Trophoblast cell (in vitro differentiated cells and primary cell): ENCODE results near the gene SETDB1.

ENCODE experiments used
- DNase-seq, 2 donors: peaks; one replicate each; pipeline ENCODE4 v3.0.0-alpha.2; 2016
- H2AFZ ChIP-seq: 2 replicates; pipeline ENCODE4 v1.6.1; 2013; ENCODE audit warnings: low read length, moderate library complexity, mild to moderate bottlenecking; ENCODE audit not compliant: insufficient read depth, poor library complexity
- H2AK5ac ChIP-seq: 2 replicates; pipeline ENCODE4 v1.6.1; 2013; ENCODE audit warnings: mild to moderate bottlenecking, low read length
- H2BK120ac ChIP-seq: 2 replicates; pipeline ENCODE4 v1.6.1; 2013; ENCODE audit warnings: low read length, mild to moderate bottlenecking, moderate library complexity; ENCODE audit not compliant: insufficient read depth, poor library complexity
- H2BK12ac ChIP-seq: 2 replicates; pipeline ENCODE4 v1.6.1; 2013; ENCODE audit warnings: mild to moderate bottlenecking, low read length, moderate library complexity
- H2BK5ac ChIP-seq: 2 replicates; pipeline ENCODE4 v1.6.1; 2013; ENCODE audit warnings: low read length, low read depth, moderate library complexity, mild to moderate bottlenecking; ENCODE audit not compliant: poor library complexity
- H3K14ac ChIP-seq: 2 replicates; pipeline ENCODE4 v1.6.1; 2013; ENCODE audit warnings: mild to moderate bottlenecking, low read length
- H3K18ac ChIP-seq: 2 replicates; pipeline ENCODE4 v1.6.1; 2013; ENCODE audit warnings: mild to moderate bottlenecking, low read length
- H3K23ac ChIP-seq: 2 replicates; pipeline ENCODE4 v1.6.1; 2013; ENCODE audit warnings: low read length
- H3K27ac ChIP-seq: 2 replicates; pipeline ENCODE4 v1.5.1; 2013; ENCODE audit warnings: low read depth, mild to moderate bottlenecking, inconsistent platforms, low read length, moderate library complexity
- H3K27me3 ChIP-seq: 2 replicates; pipeline ENCODE4 v1.6.1; 2013; ENCODE audit warnings: inconsistent platforms, mild to moderate bottlenecking, low read length, moderate library complexity; ENCODE audit not compliant: insufficient read depth
- H3K36me3 ChIP-seq, 2 experiments: 1 replicate in 1 of 2; 2 replicates in 1 of 2; pipeline ENCODE4 v1.6.1; 2013; ENCODE audit warnings: low read length in 2 of 2, mild to moderate bottlenecking in 2 of 2, moderate library complexity in 1 of 2; ENCODE audit not compliant: insufficient read depth in 2 of 2, control insufficient read depth in 1 of 2
- H3K4ac ChIP-seq: 2 replicates; pipeline ENCODE4 v1.6.1; 2013; ENCODE audit warnings: low read depth, mild to moderate bottlenecking, low read length, moderate library complexity
- H3K4me1 ChIP-seq, 2 experiments: 1 replicate in 1 of 2; 2 replicates in 1 of 2; pipeline ENCODE4 v1.6.1; 2013; ENCODE audit warnings: low read length in 2 of 2, mild to moderate bottlenecking in 2 of 2, moderate library complexity in 1 of 2; ENCODE audit not compliant: insufficient read depth in 2 of 2, control insufficient read depth in 1 of 2
- H3K4me2 ChIP-seq: 2 replicates; pipeline ENCODE4 v1.6.1; 2013; ENCODE audit warnings: inconsistent platforms, mild to moderate bottlenecking, low read length, moderate library complexity
- H3K4me3 ChIP-seq: 2 replicates; pipeline ENCODE4 v1.5.1; 2013; ENCODE audit warnings: mild to moderate bottlenecking, low read depth, low read length, inconsistent platforms
- H3K79me1 ChIP-seq: one replicate; pipeline ENCODE4 v1.6.1; 2013; ENCODE audit warnings: low read length
- H3K79me2 ChIP-seq: 2 replicates; pipeline ENCODE4 v1.6.1; 2013; ENCODE audit warnings: low read length, mild to moderate bottlenecking; ENCODE audit not compliant: control insufficient read depth, insufficient read depth, poor library complexity
- H3K9ac ChIP-seq: 2 replicates; pipeline ENCODE4 v1.6.1; 2013; ENCODE audit warnings: mild to moderate bottlenecking, low read length
- H3K9me3 ChIP-seq: 2 replicates; pipeline ENCODE4 v1.6.1; 2013; ENCODE audit warnings: low read depth, mild to moderate bottlenecking, control low read depth, inconsistent platforms, low read length; ENCODE audit not compliant: insufficient read depth
- H4K12ac ChIP-seq: 2 replicates; pipeline ENCODE4 v1.6.1; 2013; ENCODE audit warnings: low read depth, mild to moderate bottlenecking, low read length, moderate library complexity
- H4K8ac ChIP-seq: 2 replicates; pipeline ENCODE4 v1.6.1; 2013; ENCODE audit warnings: low read depth, mild to moderate bottlenecking, low read length, moderate library complexity
- H4K91ac ChIP-seq: one replicate; pipeline ENCODE4 v1.6.1; 2013; ENCODE audit warnings: low read depth, mild to moderate bottlenecking, low read length, moderate library complexity
- WGBS: extraction: QIAGEN DNeasy Blood & Tissue Kit; methylation state at CpG from one replicate; pipeline ENCODE4 v1.1.7; 2013; ENCODE audit warnings: missing lambda C conversion rate; ENCODE audit not compliant: insufficient read length, insufficient coverage; ENCODE audit errors: extremely low coverage; 5-methylcytosine and 5-hydroxymethylcytosine counted together

The SETDB1 gene

GRCh38 chr1:150969626-150970025 is 43.5 kb downstream of the SETDB1 start:
- peaks cover 38 to 40% of the 10 kb centered on the region in 2 experiments for H3K36me3 ChIP-seq

DNA sequence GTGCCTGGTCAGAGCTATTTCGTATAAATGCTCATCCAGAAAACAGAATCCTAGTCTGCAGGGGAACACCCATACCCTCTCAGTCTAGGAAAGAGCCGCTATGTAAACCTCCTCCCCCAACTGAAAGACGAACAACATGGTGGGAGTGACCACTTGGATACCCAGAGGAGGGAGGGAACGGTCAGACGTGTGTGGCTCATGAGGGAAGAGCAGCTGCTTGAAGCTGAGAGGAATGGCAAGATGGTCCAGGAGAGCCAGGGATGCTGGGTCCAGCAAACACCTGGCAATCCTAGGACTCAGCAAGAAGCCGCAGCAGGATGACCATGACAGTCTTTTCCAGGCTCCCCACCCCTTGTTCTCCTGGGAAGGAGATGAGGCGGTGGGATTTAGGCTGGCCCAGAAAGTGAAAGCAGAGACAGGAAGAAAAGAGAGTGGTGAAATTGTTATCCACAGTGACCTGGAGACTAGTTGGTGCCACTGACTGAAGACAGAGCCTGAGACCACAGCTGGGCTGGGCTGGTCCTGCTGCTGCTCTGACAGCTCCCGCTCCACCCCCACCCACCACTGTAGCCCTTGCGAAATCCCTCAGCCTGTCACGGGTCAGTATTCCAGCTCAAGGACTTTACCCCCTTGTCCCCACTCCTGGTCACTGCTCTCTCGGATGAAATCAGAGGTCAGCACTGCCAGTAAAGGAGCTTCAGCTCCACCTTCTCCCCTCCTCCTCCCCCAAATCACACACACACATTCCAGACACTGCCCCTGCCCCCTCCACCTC is 44.8 kb downstream of the SETDB1 start:
- Histone ChIP-seq H3K9ac (no peak overlapping the region), H3K27ac (no peak overlapping the region), H3K18ac (peak overlapping the region; percentile 51), H2BK12ac (no peak overlapping the region), H3K79me2 (peaks cover 18% of the 10 kb centered on the region), H3K4me1 (peaks cover 30 to 32% of the 10 kb centered on the region in 2 experiments), H3K23ac (no peak overlapping the region), H4K8ac (no peak overlapping the region), H2AFZ (no peak overlapping the region), H3K9me3 (no peaks in the 10 kb centered on the region), H2AK5ac (no peak overlapping the region), H3K14ac (no peak overlapping the region), H2BK5ac (no peak overlapping the region), H3K36me3 (peaks cover 27 to 30% of the 10 kb centered on the region in 2 experiments), H3K27me3 (no peaks in the 10 kb centered on the region), H4K91ac (no peak overlapping the region), H2BK120ac (no peak overlapping the region), H3K4ac (peak overlapping the region; percentile 47), H4K12ac (no peak overlapping the region), H3K79me1 (peaks cover 10% of the 10 kb centered on the region), H3K4me2 (peak overlapping the region; percentile 8), H3K4me3 (no peak overlapping the region)
- peak in 1 of 2 donors; percentile 10 for DNase-seq
- WGBS = no CpG with 5 or more reads among the region's 11 CpGs

More at GRCh38 chr1:150969626-150970025, 43.5 kb downstream of the SETDB1 start:
- Histone ChIP-seq H3K4ac (peak overlapping the region; percentile 22), H3K27me3 (no peaks in the 10 kb centered on the region), H3K9me3 (no peaks in the 10 kb centered on the region), H3K27ac (no peak overlapping the region), H4K91ac (no peak overlapping the region), H3K79me2 (peaks cover 18% of the 10 kb centered on the region), H3K9ac (no peak overlapping the region), H2BK120ac (no peak overlapping the region), H3K23ac (no peak overlapping the region), H4K8ac (no peak overlapping the region), H2BK12ac (no peak overlapping the region), H3K4me1 (peaks cover 29 to 30% of the 10 kb centered on the region in 2 experiments), H3K18ac (no peak overlapping the region), H2BK5ac (no peak overlapping the region), H3K14ac (no peak overlapping the region), H3K4me3 (no peak overlapping the region), H2AFZ (no peak overlapping the region), H3K79me1 (peaks cover 8% of the 10 kb centered on the region), H4K12ac (no peak overlapping the region), H3K4me2 (no peak overlapping the region), H2AK5ac (no peak overlapping the region)
- WGBS = no CpG with 5 or more reads among the region's 3 CpGs
- no peak for DNase-seq

DNA sequence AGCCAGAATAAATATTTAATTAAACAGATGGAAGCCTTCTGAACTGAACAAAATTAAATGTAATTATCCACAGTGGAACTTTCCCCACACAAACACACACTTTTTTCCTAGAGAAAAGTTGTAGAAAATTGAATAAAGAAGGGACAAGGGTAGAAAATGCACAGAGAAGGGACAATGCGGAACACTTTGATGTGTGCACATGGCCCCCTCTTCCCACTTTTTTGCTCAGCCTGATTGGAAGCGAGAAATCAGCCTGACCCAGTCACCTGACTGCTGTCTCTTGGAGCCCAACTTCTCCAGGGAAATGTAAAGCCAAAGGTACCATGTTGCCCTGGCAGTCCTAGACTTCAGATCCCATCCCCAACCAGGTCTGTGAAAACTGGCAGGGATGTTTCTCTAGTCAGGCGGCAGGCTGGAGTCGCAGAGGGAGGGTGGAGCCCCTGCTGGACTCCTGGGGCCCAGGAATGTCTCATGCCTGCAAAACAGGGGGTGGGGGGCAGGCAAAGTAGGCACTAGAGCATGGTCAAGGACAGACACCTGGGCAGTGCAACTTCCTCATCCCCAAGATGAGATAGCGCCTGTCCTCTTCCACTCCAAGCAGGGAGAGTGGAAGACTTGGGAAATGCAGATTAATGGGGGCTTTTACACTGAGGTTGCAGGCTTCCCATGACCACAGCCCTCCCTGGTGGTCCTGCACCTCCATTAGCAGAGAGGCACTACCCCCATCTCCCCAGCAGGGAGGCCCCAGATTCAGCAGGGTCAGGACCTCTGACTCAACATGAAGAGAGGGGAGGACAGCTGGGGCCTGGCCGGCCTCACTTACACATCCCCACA is 45.6 kb downstream of the SETDB1 start:
- H3K23ac ChIP-seq = no peak overlapping the region
- peak overlapping the region; percentile 39 for H3K4ac ChIP-seq
- H4K12ac ChIP-seq = no peak overlapping the region
- H4K91ac ChIP-seq = no peak overlapping the region
- no peak overlapping the region for H4K8ac ChIP-seq
- peaks cover 10% of the 10 kb centered on the region for H3K79me1 ChIP-seq
- no peaks in the 10 kb centered on the region for H3K9me3 ChIP-seq
- H2AFZ ChIP-seq = no peak overlapping the region
- no peak overlapping the region for H3K14ac ChIP-seq
- WGBS = no CpG with 5 or more reads among the region's 6 CpGs
- no peak overlapping the region for H3K4me3 ChIP-seq
- H2BK12ac ChIP-seq = no peak overlapping the region
- no peak overlapping the region for H3K9ac ChIP-seq
- H3K79me2 ChIP-seq = peaks cover 18% of the 10 kb centered on the region
- DNase-seq = no peak
- peaks cover 21 to 22% of the 10 kb centered on the region in 2 experiments for H3K36me3 ChIP-seq
- H2BK5ac ChIP-seq = no peak overlapping the region
- H3K4me2 ChIP-seq = peak overlapping the region; percentile 30
- H3K4me1 ChIP-seq = peaks cover 30 to 32% of the 10 kb centered on the region in 2 experiments
- H2AK5ac ChIP-seq = no peak overlapping the region
- no peaks in the 10 kb centered on the region for H3K27me3 ChIP-seq
- H2BK120ac ChIP-seq = no peak overlapping the region
- H3K18ac ChIP-seq = no peak overlapping the region
- no peak overlapping the region for H3K27ac ChIP-seq

DNA sequence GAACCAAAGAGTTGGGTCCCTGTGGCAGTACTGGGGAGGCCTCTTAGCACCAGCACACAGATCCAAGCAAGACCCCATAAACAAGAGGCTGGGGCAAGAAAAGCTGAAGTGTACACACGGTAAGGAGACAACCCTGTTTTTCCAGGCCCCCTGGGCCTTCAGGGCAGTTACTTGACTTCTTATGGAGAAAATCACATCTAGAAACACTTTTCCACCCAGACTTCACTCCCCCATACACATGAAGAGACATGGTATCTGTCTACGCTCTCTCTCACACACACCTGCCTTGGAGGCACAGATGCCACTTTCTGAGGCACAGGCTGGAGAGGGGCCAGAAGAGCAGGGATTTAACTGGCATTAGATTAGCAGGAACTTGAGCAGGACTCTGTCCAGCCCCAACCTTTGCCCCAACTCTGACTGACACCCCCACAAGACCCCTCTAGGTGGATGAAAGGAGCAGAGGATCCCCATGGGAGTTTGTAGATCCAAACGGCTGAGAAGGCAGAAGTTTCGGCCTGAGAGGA is 46.3 kb downstream of the SETDB1 start:
- H2BK5ac ChIP-seq = no peak overlapping the region
- H2BK120ac ChIP-seq = no peak overlapping the region
- no peak overlapping the region for H3K4me3 ChIP-seq
- no peak overlapping the region for H4K91ac ChIP-seq
- no peak overlapping the region for H3K9ac ChIP-seq
- H3K79me2 ChIP-seq = peaks cover 18% of the 10 kb centered on the region
- H3K36me3 ChIP-seq = peaks cover 14 to 15% of the 10 kb centered on the region in 2 experiments
- no peak overlapping the region for H2AK5ac ChIP-seq
- no peak overlapping the region for H2BK12ac ChIP-seq
- peaks cover 10% of the 10 kb centered on the region for H3K79me1 ChIP-seq
- peak overlapping the region; percentile 30 for H3K4me2 ChIP-seq
- H3K27ac ChIP-seq = no peak overlapping the region
- H3K23ac ChIP-seq = no peak overlapping the region
- no peak overlapping the region for H2AFZ ChIP-seq
- WGBS = no CpG with 5 or more reads among the region's 4 CpGs
- no peak overlapping the region for H4K12ac ChIP-seq
- no peak overlapping the region for H4K8ac ChIP-seq
- peak overlapping the region; percentile 90 for H3K4ac ChIP-seq
- no peaks in the 10 kb centered on the region for H3K9me3 ChIP-seq
- peaks cover 33 to 35% of the 10 kb centered on the region in 2 experiments for H3K4me1 ChIP-seq
- DNase-seq = no peak
- H3K18ac ChIP-seq = no peak overlapping the region
- H3K27me3 ChIP-seq = no peaks in the 10 kb centered on the region
- H3K14ac ChIP-seq = no peak overlapping the region
